GM19467 (cell line): ENCODE measurements around the gene AFF3.

Experiments used
- ATAC-seq: cut with Tn5 transposase; IDR thresholded peaks from one replicate; pipeline ENCODE4 v1.9.1; 2021; ENCODE audit warnings: mild to moderate bottlenecking, moderate library complexity; ENCODE audit not compliant: unreplicated experiment

AFF3 gene

DNA sequence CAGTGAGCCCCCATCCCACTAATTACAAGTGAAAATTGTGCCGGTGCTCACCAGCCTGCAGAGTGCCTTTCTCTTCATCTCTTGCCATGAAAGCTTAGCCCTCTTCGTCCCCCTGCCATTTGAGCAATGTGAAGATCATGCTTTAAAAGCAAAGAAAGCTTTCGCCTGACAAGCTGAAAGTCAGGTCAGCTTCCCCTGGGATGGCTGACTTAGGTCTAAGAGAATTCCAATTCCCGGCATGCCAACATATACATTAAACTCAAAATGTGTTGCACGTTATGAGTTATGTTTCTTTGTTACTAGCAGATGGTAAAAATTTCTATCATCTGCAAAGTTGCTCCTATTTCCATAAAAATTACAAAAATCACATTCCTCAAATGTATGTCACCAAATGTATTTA lies 129.8 kb downstream of the AFF3 start:
- no peak for ATAC-seq

DNA sequence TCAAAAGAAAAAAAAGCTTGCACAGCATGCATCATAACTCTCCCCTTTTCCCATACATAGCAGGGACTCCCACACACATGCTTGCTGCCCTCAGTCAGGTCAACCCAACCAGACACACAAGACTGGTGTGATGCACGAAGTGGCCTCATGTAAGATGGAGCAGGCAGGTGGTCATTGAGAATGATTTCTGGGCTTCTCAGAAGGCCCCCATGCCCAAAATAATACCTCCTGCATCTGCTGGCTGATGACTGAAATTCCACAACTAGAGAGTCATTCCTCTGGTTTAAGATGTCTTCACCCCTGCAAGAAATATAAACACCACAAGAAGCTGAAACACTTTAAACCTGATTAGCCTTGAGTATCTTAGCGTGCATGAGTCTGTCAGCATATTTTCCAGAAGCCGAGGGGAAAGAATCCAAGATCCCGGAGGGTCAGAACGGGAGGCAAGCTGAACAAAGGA lies 131.1 kb downstream of the AFF3 start:
- no peak for ATAC-seq

DNA sequence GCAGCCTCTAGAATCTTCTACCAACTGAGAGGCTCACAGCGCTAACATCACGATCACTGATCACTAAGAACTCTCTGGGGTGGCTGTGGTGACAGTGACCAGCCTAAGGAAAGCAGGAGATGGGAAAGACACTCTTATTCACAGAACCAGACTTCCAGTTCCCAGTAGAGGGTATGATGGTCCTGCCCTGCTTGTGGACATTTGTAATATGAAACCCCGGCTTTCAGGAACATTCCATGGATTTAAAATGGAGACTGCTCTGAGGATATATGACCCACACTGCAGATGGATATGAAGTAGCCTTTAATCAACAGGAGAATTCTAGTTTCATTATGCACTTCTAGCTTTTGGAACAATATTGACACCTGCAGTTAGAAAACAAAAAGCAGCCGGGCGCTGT lies 131.8 kb downstream of the AFF3 start:
- no peak for ATAC-seq

DNA sequence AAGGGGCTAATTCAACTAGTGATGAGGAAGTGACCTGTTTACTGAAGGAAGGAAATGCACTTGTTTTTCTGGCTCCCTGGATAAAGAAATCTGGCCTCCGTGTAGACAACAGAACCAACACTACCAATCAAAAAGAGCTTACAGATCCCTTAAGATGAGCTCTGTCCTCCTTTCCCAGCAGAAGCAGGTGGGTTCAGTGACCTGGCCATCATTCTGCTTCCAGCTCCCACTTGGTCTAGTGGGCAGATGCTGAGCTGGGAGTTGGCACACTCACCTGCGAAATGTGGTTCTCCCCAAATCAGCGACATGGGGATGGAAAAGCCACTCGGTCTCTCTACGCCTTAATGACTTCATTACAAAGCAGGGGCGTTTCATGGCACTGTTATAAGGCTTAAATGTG lies 132.6 kb downstream of the AFF3 start:
- no peak for ATAC-seq

DNA sequence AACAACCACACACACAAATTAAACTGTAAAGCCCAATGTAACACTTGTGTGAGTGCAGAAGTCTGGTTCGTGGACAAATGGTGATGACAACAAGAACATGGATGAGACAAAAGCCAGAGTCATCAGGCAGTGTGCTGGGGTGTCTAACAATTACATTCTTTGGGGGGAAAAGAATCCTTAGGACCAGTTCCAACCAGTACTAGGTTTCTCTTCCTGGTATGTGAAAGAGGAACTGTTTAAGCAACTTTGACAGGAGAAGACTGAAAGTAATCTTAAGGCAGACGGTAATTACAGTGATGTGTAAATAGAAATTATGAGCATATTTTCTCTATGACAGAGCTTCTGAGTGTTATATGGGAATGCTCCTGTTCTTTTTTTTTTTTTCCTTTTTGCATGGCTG lies 133.4 kb downstream of the AFF3 start:
- ATAC-seq: no peak

DNA sequence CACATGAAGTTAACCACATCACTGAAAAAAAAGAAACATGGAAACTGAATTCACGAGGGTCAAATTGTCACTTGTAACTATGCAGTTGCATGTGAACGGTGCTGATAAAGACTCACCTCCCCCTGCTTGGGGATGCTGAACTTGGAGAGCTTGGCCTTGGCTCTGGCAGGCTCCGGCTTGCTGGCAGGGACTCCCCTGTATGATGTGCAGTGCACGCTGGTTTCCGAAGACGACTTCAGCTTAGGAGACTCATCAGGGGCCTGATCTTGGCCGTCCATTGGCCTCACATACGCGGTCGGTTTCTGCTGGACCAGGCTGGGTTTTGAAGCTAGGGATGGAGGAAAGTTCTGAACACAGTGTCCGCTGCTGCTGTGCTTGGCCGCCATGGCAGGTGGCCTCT lies 135.9 kb downstream of the AFF3 start:
- no peak for ATAC-seq

DNA sequence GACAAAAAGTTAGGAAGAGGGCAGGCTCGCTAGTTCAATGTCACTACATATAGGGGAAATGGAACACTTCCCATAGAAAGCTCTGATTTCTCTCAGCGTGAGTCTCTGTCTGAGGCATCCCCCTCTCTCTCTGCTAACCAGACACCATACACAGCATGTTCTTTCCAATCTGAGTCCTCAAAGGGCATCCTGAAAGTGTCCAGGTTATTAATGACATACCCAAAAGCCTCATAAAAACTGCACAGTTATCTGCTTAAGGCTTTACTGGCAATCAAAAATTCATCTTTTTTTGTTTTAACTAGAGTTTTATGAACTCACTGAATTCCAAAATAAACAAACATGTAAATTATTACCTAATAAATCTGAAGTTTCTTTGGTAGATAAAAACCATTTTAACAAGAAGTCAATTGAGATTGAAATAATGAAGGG lies 137.4 kb downstream of the AFF3 start:
- no peak for ATAC-seq

DNA sequence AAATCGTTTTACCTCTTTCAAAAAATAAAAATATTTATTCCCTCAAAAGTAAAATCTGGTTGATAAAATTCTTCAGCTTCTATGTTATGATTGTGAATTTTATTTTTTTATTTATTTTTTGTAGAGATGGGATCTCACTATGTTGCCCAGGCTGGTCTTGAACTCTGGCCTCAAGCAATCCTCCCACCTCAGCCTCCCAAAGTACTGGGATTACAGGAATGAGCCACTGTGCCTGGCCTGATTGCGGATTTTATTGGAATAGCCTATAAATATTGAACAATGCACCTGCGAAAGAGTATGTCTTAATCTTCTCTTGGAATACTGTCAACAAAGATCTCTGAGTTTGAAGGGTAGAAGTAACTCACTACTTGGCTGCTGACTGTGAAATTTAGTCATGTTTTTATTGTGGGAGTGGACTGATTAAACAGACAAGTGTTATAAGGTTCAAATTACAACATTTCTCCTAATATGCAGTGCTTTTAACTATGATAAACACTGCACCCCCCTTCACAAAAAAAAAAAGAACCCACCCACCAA lies 138.0 kb downstream of the AFF3 start:
- ATAC-seq: no peak

DNA sequence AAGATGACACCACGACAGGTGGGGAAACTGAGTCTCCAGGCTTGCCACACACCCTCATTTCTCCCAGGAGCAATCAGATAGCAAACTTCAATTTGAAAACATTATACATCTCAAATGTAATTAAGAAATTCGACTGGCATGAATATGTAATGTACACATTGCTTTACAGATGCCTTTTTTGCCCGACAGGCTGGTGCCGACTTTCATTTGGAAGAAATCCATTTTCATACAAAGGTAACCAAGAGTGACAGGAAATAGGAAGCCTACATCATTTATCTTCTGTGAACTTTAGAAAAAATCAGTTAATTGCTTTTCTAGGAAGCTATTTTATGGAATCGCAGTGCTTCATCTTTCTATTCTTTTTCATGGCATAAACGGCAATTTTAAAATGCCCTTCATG lies 140.3 kb downstream of the AFF3 start:
- no peak for ATAC-seq

DNA sequence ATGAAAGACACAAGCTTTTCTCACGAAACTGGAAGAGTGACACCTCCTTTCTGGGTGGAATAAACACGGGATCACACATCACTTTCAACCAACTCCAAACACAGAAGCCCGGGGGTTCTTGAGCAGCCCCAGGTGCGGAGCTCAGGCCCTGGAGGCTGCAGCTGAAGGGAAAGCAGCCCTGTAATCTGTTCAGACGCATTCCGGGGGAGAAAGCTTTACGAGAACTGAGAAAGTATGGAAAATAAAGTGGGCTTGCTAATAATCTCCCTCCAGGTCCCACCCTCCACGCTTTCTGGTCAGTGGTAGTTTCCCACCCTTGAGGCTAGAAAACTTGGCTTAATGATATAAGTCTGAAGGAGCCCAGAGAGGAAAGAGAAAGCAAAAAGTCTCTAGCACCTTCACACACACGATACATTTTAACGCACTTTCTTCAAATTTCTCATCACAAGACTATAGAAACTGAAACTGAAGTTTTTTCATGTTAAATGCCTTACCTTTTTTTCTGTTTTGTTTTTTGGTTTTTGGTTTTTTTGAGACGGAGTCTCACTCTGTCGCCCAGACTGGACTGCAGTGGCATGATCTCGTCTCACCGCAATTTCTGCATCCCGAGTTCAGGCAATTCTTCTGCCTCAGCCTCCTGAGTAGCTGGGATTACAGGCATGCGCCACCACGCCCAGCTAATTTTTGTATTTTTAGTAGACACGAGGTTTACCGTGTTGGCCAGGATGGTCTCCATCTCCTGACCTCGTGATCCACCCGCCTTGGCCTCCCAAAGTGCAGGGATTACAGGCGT lies 141.3 kb downstream of the AFF3 start:
- no peak for ATAC-seq

DNA sequence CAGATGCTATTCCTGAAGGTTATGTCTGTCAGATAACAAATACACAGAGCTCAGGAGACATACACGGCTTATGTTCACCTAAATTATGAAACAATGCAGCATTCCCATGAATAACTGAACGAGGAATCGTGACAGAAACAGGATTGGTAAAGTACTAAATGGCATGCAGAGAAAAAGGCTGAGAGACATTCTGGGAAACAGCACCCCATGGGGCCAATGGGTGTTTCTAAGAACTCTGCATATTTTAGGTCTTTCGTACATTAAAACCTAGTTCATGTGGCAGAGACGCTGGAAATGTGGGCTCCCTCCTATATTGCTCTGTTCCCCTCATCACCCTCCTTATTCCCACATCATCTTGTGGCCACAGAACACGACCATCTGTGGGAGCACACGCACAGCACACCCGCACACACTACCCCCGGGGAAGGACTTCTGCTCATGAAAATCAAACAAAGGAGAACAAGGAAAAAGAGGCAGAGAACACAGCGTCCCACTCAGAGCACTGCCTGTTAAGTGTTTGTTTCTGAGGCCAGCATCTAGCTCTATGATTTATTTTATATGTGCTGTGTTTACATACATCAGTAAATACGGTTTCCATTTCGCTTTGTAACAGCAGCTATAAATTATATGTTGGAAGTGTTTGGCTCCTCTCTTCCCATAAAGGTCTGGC lies 143.6 kb downstream of the AFF3 start:
- no peak for ATAC-seq

DNA sequence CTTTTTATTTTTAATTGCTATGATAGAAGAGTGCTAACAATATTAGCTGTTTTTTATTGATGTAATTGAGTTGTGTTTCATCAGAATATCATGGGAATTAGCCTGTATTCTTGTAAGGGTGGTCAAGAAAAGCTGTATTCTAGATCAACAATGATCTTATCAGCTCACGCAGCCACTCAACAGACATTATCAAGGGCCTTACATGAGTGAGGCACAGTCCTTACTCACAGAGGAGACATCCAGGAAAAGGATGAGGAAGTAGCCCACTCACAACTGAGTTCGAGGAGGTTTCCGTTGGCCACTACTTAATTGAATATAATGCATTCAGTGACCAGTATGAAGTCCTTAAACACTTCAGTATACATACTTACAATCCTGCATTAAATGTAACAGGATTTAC lies 152.5 kb downstream of the AFF3 start:
- ATAC-seq: no peak

DNA sequence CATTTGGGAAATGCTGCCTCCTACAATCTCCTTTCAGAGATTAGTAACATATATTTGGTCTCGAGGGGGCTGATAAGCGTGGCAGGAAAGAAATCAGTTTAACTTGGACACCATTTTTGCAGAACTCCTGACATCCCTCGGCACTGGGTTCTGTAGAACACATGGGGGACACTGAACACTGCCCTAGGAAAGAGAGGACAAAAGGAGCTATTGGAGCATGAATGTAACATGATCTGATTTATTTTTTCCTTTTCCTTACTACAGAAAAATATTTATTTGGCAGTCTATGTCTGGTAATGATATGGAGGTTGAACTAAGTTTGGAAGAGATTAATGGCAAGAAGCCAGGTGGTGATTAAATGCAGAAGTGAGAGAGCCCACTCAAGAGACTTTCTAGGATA lies 153.8 kb downstream of the AFF3 start:
- no peak for ATAC-seq

DNA sequence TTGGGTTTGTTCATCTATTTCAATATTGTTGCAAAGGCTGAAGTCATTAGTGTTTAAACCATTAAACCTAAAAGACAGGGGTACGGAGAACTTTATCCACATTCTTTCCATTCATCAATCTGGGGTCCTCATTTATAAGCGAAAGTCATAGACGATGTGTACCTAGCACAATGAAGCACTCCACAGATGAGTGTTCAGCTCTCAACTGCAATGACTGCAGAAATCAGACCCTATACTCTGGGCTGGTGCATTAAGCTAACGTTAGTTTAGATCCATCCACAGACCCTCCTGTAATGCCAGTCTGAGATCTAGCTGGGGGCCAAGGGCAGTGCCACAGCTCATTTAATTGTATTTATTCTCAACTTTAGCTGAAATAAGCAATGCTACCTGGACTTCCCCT lies 155.2 kb downstream of the AFF3 start:
- no peak for ATAC-seq

DNA sequence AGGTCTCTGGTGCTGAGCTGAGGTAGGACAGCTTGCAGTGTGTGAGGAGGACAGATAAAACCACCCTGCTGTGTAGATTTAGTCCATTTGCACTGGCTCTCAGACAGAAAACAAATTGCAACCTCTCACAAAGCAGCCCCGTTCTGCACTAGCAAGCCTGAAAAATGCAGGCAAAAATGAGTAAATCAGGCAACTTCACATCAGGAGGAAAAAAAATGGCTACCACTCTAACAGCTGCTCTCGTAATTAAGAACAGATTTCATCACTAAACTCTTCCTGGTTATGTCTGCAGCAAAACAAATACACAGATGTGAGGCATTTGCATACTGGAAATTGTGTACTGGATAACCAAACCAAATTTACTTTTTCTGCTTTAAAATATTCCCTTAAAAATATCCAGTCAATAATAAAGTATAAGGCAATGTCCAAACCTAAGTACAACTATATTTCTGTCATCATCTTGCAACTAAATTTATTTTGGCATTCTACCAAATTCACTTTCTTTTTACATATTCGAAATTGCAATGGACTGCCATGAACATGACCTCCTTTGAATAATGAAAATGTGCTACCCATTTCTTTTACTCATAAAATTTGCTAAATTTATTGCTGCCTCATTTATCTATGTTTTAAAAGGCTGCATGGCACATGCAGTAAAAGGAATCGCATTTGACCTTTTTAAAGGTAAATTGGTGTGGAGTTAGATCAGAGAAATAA lies 157.4 kb downstream of the AFF3 start:
- no peak for ATAC-seq

DNA sequence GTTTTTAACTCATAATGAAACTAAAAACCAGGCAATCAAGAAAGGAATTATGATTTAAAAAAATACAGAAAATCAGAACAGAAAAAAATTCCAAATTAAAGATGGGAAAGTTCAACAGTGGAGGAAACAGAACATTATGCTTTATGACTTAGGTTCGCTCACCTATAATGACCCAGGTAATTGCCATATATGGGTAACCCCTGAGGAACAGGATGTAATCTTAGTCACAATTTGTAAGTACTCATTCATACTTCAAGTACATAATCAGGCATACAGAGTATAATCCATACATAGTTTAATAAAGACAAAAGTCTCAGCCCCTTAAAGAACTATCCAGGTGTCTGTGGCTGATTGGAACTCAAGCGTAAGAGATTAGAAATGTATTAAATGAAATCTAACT lies 159.6 kb downstream of the AFF3 start:
- ATAC-seq: no peak

DNA sequence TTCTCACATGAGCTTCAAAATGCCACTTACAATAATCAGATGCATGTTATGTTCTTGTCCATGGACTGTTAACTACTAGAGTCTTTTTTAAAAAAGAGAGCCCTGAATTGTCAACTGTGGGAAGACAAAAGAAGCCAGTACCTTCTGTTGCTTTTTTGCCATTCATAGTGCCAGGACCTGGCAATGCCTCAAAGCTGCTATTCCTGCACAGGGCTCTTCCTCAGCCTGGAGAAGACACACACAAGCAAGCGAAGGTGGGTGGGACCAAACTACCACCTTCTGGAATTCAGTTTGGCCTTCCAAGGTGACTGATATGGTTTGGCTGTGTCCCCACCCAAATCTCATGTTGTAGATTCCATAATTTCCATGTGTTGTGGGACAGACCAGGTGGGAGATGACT lies 160.6 kb downstream of the AFF3 start:
- no peak for ATAC-seq

DNA sequence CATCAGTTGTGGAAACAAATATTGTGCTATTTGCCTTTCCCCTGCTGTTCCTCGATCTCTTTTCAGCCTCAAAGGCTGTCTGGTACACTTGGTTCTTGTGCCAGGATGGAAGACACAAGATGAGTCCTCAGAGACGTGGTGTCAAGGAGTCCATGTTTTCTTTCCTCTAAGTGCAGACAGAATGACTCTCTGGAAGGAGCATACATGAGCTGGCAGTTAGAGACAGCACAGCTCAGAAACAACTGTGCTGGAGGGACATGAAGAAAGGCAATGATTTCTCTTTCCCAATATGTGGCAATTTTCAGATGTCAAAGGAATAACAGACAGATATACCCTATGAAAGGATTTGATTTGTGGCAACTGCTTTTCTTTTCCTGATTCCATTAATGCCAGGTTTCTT lies 162.2 kb downstream of the AFF3 start:
- no peak for ATAC-seq

DNA sequence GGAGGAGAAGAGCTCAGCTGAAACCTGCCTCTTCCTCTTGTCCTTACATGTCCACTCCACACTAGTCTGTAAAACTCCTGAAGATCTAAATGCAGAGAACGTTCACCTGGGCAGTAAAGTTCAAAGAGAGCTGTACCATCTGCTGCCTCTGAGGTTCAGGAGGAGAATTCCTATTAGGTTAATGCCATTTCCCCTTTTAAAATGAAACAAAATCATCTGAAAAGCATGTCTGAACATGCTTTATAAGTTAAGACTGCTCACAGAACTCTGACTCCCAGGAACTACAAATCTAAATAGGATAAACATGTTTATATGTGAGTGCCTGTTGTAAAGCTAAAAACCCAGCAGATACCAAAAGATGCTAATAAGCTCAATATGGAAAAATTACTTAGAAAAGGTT lies 164.4 kb downstream of the AFF3 start:
- no peak for ATAC-seq

DNA sequence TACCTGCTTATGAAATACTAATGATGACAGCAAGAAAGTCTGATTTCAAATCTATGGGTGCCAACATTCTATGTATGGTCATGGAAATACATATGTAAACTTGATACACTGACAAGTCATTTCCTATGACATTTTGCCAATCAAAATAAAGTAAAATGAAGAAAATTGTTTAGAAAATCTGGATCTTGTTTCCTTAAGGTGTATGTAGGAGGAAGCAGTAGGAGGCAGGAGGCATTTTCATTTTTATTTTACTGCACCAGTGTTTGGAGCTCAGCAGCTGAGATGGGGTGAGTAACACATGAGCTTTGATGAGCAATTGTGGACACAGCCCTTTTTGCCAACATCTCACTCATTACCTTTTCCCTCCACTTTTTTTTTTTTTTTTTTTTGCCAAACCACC lies 167.0 kb downstream of the AFF3 start:
- ATAC-seq: no peak

DNA sequence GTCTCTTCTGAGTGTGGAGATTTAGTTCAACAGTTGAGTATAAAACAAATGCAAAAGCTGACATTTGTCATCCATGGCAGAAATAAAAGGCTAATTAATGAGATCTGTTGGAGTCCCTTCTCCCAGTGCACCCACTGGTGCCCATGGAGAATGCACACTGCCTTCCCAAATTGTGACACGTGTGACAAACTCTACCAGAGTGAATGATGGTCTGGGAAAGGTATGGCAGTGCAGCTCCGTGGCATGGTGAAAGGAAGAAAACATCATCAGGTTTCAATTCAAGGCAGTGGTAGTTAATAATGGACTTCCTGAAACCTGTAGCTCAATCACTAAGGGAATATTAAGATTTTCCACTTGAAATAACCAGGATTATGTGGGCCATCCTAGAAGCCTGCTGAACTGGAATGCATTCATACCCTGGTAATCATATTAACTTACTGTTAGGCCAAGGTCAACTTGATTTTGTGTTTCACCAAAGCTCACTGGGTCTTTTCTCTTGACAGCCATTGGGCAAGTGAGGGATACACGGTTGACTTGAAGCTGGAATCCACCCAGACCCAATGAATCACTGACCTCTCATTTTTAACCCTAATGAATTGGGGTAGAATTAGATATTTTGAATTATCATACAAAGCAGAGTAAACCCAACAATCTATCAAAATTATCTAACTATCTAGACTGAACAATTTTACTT lies 167.6 kb downstream of the AFF3 start:
- no peak for ATAC-seq
